ENCODE data around the gene CITED4.

DNA sequence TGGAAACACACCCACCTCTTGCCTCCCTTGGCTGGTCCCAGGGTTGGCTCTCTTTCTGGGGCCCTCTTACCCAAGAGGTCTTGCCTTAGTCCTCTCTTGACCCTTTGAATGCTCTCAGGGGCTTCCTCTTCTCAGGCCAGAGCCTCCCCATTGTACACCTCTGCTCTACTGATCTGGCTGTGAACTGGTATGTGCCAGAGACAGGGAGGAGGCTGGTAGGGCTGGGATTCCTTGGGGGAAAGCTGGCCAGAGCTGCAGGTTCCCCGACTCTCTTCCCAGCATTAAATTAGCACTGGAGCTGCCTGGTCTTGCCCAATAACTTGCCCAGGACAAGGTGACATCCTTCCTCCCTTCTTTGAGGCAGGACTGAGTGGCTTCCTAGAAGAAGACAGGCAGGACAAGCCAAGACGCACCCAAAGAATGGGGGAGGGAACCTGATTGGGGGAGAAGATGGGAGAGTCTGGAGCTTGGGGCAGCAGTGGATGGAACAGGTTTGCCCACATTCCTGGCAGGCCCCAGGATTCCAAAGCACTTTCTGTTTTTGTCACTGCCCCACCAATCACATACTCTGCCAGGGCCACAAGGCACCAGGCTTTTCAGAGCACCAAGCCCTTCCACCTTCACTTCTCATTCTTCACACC is 37.2 kb upstream of the CITED4 start:
- TF ChIP-seq ARNTL (CRISPR knock-in tag; IDR thresholded peaks at IDR 0.05; ENCODE audit: borderline replicate concordance, low read depth) (no peak), BACH2 (CRISPR knock-in tag; IDR thresholded peaks at IDR 0.05; ENCODE audit: borderline replicate concordance) (no peak), TCF4 (CRISPR knock-in tag; IDR thresholded peaks at IDR 0.05; ENCODE audit: borderline replicate concordance) (no peak), OSR1 (CRISPR knock-in tag; IDR thresholded peaks at IDR 0.05) (no peak), ZFP30 (CRISPR knock-in tag; IDR thresholded peaks at IDR 0.05) (no peak), GLIS3 (CRISPR knock-in tag; IDR thresholded peaks at IDR 0.05) (no peak)
- TF ChIP-seq, protein P1, sequence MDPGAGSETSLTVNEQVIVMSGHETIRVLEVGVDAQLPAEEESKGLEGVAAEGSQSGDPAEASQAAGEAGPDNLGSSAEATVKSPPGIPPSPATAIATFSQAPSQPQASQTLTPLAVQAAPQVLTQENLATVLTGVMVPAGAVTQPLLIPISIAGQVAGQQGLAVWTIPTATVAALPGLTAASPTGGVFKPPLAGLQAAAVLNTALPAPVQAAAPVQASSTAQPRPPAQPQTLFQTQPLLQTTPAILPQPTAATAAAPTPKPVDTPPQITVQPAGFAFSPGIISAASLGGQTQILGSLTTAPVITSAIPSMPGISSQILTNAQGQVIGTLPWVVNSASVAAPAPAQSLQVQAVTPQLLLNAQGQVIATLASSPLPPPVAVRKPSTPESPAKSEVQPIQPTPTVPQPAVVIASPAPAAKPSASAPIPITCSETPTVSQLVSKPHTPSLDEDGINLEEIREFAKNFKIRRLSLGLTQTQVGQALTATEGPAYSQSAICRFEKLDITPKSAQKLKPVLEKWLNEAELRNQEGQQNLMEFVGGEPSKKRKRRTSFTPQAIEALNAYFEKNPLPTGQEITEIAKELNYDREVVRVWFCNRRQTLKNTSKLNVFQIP (CRISPR knock-in tag; IDR thresholded peaks at IDR 0.05; ENCODE audit: borderline replicate concordance, low read depth) = no peak
